ENCODE results near the gene ASB3. TPM values are rescaled to one million over a fixed set of nuclear protein-coding genes. Genes with fewer than 3 reads are reported as not detected.
"Not testable (repeated sequence)": the region's sequence is repeated elsewhere in the genome, so short reads cannot be mapped to it uniquely, and the experiment has no call there.

The ASB3 gene
- polyA plus RNA-seq, 3 donors = 3.4 to 10.1 (median 5.5) TPM

DNA sequence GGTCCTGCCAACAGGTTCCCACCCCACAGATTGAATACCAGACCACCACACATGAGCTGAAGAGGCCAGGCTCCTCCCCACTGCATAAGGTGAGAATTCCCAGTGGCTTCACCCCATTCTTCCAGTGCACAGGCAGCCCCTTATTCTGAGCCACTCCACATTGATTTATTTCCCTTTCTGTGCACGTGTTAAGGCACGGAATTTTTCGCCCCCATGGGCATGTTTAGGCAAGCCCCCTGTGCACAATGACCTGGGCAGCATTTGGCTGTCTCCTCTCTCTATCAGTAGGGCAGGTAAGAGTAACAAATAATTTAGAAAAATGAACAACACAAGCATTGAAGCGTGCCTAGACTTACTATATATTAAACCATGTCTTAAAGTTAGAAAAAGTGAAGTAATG is 34.4 kb downstream of the ASB3 start:
- no peak overlapping the region for H3K27ac ChIP-seq (ENCODE audit: low read depth, low read length)
- 90 to 93% (median 91%) methylated on average over 4 of the region's 4 CpGs for WGBS, 3 donors

DNA sequence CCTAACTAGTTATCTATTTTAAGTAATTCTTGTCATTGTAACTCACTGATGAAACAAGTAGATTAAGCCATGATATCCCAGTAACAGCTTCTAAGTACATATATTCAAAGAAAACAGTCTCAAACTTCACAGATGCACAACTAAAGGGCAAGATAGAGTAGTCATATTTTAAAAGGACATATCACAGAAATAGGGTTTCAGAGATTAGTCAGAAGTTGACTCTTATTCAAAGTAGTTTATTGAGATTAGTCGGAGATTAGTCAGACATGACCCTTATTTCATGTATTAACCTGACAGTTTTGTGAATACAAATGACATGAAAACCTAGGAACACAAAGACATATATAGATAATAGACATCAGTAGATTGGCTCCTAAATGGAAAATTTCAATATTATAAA is 35.0 kb downstream of the ASB3 start:
- H3K27ac ChIP-seq (ENCODE audit: low read depth, low read length) = no peak overlapping the region
- WGBS, 3 donors = 82 to 86% (median 83%) methylated on average over 1 of the region's 1 CpG

DNA sequence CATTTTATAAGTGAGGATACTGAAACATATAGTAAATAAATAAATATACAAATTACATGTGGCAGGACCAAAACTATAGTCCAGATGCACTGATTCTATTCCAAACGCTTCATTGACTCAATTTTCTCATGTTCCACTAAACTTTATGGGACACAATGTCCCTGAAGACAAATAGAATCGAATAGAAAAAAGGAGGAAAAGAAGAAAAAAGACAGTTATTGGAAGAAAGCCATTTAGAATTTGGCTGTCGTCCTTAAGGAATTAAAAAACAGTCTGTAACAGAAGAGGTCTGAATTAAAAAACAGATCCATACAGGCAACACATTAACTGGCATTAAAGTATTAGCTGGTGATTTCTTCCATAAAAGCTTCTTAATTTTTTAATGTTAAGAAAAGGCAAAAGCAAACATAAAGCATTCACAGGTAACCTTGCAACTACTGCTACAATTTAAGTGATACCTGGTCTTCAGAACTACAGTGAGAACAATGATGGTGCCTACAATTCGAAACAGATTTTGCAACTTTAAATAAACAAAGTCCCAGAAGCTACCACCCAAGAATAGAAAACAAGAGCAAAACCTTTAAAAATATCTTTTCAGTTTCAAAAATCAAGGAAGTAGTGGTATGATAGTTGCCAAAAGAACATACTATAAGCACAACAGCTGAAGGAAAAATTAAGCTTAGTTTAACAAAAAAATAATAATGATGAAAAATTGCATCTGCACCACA is 36.5 kb downstream of the ASB3 start:
- WGBS, 3 donors = 57 to 80% (median 69%) methylated on average over 4 of the region's 4 CpGs
- H3K27ac ChIP-seq (ENCODE audit: low read depth, low read length) = no peak overlapping the region

DNA sequence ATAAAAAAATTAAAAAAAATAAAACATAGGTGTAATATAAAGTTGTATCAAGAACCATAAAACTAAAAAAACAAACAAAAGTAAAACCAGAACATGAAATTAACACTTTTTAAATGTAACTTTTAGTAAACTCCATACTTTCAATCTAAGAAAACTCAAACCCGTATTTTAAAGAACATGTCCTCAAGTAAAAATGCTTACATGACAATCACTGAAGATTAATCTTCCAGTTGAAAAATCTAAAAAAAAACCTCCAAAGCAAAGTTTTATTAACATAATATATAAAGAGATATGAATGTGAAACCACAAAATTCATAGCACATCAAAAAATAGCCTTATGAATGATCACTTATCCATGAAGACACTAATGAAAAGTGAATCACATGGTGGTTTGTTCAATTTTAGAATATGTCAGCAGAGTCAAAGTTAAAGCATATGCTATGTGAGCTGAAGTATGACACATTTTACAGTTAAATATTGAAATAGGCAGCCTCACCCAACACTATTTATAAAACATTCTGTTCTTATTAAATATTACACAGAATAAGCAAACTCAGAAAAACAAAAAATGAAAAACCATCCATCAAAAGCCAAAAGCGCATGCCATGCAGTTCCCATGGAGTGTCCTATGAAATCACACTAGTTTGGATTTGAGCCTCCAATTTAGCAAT is 42.2 kb downstream of the ASB3 start:
- 77 to 85% (median 83%) methylated on average over 2 of the region's 2 CpGs for WGBS, 3 donors
- H3K27ac ChIP-seq (ENCODE audit: low read depth, low read length) = no peak overlapping the region

DNA sequence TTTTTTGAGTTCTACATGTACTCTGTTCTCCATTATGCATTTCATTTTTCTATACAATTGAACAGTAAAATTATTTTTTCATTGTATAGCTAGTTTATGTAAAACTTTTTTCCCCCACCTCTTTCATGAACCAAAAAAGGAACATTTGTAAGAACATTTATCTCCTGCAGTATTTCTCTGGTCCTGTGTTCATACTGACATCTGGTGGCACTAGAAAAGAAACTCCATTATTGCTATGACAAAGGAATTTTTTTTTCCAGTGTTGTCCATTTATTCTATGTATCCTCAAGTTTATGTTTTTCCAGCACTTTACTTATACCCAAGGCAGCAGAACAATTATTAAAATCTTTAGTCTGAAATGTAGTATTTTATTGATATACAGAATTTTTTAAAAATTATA is 46.6 kb downstream of the ASB3 start:
- no peak overlapping the region for H3K27ac ChIP-seq (ENCODE audit: low read depth, low read length)

DNA sequence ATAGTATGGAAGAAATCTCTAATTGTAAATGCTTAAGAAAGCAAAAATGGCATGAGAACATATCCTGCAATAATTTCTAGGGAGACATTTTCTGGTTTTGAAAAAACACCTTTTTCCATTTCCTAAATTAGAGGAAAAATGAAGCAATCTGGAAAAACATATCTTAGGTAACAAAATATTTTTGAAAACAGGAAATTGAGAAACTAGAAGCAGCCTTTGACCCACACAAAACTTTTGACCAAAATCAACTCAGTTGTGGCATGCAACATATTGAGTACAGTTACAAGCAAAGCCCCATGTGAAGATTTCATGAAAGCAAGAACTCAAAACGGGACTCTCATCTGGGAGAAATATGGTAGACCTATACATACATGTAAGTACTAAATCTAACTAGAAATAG is 47.7 kb downstream of the ASB3 start:
- no peak overlapping the region for H3K27ac ChIP-seq (ENCODE audit: low read depth, low read length)
- WGBS, 3 donors = 60 to 82% (median 63%) methylated on average over 1 of the region's 1 CpG

DNA sequence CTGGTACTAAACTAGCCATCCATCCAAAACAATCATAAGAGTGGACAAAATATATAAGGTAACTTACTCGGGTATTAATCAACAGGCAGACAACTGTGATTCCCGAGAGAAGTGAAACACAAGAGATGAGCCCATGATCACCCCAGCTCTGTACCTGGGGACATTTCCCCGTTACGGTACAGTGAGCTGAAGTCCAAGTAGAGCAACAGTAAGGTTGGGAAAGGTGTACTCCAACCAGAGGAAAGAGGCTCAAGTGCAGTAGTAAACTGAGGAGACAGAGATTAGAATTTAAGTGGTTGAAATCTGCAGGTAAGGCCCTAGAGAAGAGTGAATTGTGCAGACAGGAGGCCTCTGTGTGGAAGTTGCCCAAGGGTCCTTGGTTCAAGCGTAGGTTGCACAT is 49.7 kb downstream of the ASB3 start:
- 94 to 99% (median 98%) methylated on average over 5 of the region's 5 CpGs for WGBS, 3 donors
- H3K27ac ChIP-seq (ENCODE audit: low read depth, low read length) = no peak overlapping the region

DNA sequence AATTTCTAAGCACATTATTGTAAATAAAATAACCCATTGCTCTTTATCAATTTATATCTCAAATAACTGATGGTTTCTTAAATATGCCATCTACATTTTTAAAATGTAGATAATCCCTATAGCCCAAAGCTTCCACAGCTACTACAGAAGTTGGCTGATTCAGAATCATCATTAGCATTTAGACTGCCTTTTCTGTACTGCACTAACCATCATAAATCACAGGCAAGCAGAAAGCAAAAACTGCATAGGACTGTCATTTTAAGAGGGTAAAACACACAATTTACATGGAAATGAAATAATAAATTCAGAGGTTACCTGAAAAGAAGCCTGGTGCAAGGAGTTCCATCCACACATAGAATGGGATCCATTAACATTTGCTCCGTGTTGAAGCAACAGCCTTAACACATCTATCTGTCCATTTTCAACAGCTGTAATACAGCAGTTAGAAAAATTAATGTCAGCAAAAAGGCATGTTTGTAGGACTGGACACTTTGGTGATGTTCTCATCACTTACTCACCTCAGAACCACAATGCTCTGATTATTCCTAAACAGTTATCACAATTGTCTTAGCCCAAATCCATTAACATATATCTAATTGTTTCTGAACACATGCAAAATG is 57.5 kb downstream of the ASB3 start:
- H3K27ac ChIP-seq (ENCODE audit: low read depth, low read length) = no peak overlapping the region
- 81 to 90% (median 88%) methylated on average over 1 of the region's 1 CpG for WGBS, 3 donors

DNA sequence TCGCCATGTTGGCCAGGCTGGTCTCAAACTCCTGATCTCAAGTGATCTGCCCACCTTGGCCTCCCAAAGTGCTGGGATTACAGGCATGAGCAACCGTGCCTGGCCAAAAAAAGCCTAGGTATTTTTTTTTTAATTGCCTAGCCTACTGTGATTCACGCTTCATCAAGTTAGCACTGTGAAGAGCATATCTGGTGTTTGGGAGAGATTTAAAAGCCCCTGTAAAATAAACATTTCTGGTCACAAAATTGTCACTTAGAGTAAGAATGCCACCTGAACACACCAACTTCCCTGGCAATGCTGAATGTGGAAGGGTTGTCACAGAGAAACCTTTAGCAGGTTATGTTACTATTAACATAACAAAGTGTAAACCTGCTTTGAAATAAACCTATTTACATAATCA is 58.8 kb downstream of the ASB3 start:
- H3K27ac ChIP-seq (ENCODE audit: low read depth, low read length) = no peak overlapping the region
- 98 to 99% (median 98%) methylated on average over 3 of the region's 3 CpGs for WGBS, 3 donors

DNA sequence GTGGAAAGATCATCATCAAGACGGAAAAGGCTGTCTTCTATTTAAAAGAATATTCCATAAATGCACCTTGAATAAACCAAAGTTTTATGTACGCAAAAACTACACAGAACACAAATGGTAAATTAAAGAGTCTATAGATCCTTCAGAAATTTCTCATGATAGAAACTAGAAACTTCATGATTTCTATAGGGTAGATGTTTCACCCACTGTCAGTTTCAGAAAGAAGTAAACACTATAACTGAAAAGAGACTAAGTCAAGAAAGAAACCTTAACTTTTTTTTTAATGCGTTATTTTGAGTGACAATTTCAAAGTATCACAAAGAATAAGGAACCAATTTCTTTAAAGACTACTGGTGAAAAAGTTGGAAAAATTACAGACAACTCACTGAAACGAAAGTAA is 61.1 kb downstream of the ASB3 start:
- 88 to 93% (median 93%) methylated on average over 4 of the region's 4 CpGs for WGBS, 3 donors
- H3K27ac ChIP-seq (ENCODE audit: low read depth, low read length) = no peak overlapping the region

DNA sequence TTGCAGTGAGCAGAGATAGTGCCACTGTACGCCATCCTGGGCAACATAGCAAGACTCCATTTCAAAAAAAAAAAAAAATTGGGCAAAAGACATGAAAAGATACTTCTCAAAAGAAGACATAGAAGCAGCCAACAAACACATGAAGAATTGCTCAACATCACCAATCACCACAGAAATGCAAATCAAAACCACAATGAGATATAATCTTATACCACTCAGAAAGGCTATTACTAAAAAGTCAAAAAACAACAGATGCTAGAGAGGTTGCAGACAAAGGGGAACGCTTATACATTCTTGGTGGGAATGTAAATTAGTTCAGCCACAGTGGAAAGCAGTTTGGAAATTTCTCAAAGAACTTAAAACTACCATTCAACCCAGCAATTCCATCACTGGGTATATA is 62.2 kb downstream of the ASB3 start:
- WGBS, 3 donors = 80 to 96% (median 83%) methylated on average over 2 of the region's 2 CpGs
- no peak overlapping the region for H3K27ac ChIP-seq (ENCODE audit: low read depth, low read length)

DNA sequence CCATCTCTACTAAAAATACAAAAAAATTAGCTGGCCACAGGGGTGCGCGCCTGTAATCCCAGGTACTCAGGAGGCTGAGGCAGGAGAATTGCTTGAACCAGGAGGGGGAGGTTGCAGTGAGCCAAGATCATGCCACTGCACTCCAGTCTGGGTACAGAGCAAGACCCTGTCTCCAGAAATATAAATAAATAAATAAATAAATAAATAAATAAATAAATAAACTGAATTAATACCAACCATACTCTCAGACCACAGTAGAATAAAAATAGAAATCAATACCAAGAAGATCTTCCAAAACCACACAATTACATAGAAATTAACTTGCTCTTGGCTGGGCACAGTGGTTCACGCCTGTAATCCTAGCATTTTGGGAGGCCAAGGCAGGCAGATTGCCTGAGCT is 65.8 kb downstream of the ASB3 start:
- 95 to 100% (median 97%) methylated on average over 3 of the region's 3 CpGs for WGBS, 3 donors

DNA sequence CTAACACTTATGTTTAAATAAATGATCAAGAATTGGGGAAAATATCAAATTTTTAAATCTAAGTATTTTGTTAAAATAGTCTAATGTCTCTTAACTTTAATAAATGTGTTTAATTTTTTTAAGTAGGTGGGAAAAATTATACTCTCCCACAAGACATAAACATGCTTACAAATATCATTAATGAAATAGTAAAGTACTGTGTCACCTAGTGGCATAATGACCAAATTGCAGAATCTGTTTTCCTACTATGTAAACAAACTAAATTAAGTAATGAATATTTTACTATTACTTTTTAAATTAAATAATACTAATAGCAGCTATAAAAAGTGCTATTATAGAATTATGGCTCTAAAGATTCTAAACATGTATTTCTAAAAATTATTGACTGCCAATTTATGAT is 71.2 kb downstream of the ASB3 start:
- H3K27ac ChIP-seq (ENCODE audit: low read depth, low read length) = no peak overlapping the region

More for the DNA sequence above, 65.8 kb downstream of the ASB3 start:
- not testable (repeated sequence) for H3K27ac ChIP-seq (ENCODE audit: low read depth, low read length)

DNA sequence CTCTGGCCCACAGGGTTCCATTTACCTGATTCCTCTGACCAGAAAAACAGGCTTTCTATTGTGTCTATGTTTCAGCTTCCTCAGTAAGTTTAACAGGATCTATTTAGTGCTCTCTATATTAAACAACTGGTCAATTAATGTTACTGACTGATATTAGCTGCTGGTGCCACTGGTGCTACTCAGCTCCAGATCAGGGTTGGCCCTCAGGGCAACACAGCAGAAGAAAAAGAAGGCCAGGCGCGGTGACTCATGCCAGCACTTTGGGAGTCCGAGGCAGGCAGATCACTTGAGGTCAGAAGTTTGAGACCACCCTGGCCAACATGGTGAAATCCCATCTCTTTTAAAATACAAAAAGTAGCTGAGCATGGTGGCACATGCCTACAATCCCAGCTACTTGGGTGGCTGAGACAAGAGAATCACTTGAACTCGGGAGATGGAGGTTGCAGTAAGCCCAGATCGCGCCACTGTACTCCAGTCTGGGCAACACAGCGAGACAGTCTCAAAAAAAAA is 75.4 kb downstream of the ASB3 start:
- WGBS, 3 donors = 92 to 99% (median 98%) methylated on average over 7 of the region's 7 CpGs
- no peak overlapping the region for H3K27ac ChIP-seq (ENCODE audit: low read depth, low read length)

DNA sequence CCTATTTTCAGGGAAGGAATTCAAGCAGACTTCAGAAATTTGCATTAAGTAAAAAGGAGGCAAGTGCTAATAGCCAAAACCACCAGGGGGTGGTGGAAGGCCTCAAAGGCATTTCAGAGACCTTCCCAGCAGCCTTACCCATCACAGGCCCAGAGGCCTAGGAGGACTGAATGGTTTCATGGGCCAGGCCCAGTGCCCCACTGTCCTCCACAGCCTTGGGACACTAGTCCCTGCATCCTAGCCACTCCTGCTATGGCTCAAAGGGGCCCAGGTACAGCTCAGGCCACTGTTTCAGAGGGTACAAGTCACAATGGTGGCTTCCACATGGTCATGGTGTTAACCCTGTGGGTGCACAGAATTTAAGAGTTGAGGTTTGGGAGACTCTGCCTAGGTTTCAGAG is 77.8 kb downstream of the ASB3 start:
- no peak overlapping the region for H3K27ac ChIP-seq (ENCODE audit: low read depth, low read length)

DNA sequence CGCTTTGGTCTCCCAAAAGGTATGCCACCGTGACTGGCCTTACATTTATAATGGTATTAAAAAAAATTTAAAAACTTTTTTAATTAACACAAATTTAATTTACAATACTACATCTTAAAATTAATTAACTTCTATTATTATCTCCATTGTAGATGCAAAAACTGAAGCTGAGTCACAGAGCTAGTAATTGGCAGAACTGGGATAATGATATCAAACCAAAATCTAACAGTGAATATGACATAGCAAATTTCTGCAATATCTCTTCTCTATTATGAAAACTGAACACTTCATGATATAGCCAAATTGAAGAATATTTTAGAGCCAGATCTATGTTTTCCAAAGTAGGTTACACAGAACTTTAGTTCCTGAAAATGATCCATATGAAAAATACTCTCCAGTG is 85.5 kb downstream of the ASB3 start:
- H3K27ac ChIP-seq (ENCODE audit: low read depth, low read length) = no peak overlapping the region
- WGBS, 3 donors = 99 to 100% (median 99%) methylated on average over 2 of the region's 2 CpGs

DNA sequence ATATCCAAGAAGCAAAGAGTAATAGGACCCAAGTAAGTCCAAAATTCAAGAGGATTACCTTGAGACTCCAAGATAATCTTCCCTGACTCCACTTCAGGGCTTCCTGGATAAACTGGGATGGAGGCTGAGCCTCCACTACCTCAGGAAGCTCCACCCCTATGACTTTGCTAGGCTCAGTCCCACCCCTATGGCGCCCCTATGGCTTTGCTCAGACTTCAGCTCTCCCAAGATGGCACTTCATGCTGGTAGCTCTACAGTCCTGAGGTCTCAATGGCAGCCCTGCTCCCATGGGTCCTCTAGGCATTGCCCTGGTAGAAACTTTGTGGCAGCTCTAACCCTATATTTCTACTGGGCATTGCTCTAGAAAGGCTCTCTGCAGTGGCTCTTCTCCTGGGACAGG is 89.1 kb downstream of the ASB3 start:
- 93 to 100% (median 98%) methylated on average over 1 of the region's 1 CpG for WGBS, 3 donors
- H3K27ac ChIP-seq (ENCODE audit: low read depth, low read length) = no peak overlapping the region

DNA sequence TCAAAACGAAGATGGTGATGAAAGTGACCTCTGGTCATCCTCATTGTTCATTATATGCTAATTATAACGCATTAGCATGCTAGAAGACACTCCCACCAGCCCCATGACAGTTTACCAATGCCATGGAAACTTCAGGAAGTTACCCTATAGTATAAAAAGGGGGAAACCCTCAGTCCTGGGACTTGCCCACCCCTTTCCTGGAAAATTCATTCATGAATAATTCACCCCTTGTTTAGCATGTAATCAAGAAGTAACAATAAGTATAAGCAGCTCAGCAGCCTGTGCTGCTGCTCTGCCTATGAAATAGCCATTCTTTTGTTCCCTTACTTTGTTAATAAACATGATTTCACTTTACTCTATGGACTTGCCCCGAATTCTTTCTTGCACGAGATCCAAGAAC is 89.7 kb downstream of the ASB3 start:
- no peak overlapping the region for H3K27ac ChIP-seq (ENCODE audit: low read depth, low read length)
- 92 to 96% (median 93%) methylated on average over 4 of the region's 4 CpGs for WGBS, 3 donors

DNA sequence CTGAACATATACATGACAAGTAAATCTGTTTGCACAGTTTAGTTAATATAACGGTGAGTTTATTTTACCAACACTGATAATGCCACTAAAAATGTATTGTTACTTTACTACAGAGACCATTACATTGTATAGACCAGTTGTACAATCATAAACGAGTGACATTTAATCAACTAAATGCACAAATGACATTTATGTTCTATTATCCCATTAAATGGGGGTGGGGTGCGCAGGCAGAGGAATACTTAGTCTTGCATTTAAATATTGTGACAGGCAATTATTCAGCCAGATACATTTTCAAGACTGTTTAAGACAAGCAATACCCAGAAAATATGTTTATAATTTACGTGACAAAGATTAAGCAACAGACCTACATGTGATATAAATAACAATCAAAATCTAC is 91.2 kb downstream of the ASB3 start:
- 82 to 96% (median 93%) methylated on average over 4 of the region's 4 CpGs for WGBS, 3 donors
- no peak overlapping the region for H3K27ac ChIP-seq (ENCODE audit: low read depth, low read length)
